ENCODE data around the gene CIBAR2.
"Not testable (repeated sequence)": the region's sequence is repeated elsewhere in the genome, so short reads cannot be mapped to it uniquely, and the experiment has no call there.

The CIBAR2 gene

DNA sequence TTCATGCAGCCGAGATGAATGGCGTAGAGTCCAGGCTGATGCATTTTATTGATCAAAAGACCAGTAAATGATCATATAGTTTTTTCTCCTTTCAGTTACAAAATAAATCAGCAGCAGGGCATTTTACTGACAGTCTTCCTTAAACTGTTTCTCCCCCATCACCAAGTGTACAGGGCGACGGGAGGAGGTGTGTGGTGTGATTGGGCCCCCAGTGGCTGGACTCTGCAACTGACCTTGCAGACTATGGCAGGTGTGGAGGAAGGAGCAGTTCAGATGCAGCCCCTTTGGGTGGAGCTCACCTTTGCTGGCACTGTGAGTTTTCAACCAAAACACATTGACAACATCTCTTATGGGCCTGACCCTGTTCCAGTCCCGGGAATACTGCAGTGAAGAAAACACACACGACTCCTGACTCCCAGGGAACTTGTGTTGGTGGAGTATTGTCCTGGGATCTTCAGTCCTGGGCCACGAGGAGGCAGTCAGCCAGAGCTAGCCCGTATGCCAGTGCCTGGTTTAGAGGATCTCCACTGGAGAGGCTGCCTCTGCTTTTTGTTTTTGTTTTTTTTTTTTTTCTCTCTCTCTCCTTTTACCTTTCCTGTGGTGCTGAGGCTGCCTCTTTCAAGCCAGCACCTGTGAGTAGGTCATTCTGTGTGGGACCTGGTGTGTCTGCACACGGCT, 54.9 kb downstream of the CIBAR2 start:
- no peak for DNase-seq

DNA sequence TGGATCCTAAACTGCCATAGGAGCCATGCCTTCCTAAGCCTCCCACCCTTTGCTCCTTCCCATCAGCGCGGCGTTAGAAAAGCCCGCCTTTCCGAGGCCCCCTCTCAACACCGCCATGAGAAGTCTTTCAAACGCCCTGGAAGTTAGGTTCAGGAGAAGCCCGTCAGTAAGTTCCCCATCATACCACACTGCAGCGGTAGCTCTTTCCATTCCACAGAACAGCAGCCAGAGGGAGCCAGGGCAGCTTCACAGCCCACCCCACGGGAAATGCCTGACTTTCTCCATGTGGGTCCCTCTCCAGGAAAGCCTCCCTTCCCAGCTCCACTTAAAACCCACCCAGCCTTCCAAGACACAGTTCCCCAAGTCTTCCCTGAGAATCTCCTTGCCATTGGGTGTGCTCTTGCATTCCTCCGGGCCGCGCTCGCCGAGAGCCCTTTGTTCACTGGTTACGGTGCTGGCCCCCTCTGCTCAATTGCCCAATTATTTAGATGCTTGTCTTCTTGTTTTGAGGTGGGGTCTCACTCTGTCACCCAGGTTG, 56.0 kb downstream of the CIBAR2 start:
- no peak for DNase-seq

DNA sequence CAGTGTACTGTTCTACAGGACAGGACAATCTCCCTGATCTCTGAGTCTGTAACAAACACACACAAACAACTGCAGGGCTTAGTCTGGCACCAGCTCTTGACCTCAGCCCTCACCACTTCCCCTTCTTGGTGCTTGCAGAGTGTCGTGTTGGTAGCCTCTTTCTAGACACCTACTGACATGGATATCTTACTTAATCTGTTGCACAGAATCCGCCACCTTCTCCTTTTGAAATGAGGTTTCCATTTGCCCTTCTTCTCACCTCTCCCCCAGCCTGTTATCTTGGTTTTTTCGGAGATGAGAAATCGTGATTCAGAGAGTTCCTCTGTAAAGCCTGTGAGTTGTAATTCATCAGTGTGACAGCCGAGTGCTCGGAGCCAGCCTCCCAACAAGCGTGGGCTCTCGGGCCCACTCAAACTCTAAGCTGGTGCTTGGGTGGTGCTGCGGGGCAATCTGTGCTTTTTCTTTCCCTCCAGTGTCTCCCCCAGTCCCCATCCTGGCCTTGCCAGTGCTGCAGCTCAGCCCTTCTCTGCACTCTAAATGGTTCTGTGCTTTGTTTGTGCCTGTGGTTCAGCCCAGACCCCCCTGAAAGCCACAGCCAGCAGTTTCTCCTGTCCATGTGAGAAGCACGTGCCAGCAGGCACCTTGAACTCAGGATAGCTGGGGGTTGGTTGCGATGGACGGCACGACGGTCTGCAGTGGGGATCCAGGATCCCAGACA, 56.6 kb downstream of the CIBAR2 start:
- peak in 4 of 5 experiments; percentile 35 to 99 (median 66) for DNase-seq

DNA sequence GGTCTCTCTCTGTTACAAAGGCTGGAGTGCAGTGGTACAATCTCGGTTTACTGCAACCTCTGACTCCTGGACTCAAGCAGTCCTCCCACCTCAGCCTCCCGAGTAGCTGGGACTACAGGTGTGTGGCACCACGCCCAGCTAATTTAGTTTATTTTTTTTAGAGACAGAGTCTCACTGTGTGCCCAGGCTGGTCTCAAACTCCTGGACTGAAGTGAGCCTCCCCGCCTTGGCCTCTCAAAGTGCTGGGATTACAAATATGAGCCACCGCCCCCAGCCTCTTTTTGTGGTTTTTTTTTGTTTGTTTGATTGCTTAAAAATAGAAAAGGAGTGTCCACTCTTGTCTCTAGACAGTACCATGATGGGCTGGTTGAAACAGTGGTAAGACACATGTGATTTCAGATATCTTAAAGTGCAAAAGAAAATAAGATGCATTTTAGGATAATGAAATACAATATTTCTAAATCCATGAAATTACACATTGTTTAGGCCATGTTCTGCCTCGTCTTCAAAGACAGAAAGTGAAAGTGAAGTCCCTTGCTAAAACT, 57.3 kb downstream of the CIBAR2 start:
- no peak for DNase-seq

DNA sequence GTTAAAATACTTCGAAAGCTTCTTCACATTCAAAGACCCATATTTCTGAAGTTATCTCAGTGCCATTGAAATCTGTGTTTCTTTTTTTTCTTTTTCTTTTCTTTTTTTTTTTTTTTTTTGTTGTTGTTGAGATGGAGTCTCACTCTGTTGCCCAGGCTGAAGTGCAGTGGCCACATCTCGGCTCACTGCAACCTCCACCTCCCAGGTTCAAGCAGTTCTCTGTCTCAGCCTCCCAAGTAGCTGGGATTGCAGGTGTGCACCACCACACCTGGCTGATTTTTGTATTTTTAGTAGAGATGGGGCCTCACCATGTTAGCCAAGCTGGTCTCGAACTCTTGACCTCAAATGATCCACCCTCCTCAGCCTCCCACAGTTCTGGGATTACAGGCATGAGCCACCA, 58.0 kb downstream of the CIBAR2 start:
- not testable (repeated sequence) for DNase-seq

DNA sequence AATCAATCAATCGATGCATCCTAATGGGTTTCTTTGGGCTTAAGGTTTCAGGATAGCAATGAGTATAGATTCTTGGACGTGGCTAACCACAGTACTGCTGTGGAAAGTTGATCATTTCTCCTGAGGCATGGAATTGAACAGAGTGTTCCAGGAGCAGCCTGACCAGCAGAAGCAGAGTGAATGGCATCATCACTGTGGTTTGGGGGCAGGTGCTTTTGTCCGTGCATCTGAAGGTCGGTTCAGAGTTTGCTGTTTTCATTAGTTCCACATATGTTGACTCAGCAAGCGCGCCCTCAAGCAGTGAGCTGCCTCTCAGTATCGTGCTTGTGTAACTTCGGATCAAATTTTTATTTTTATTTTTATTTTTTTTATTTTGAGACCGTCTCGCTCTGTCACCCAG, 59.7 kb downstream of the CIBAR2 start:
- DNase-seq, result no peak

DNA sequence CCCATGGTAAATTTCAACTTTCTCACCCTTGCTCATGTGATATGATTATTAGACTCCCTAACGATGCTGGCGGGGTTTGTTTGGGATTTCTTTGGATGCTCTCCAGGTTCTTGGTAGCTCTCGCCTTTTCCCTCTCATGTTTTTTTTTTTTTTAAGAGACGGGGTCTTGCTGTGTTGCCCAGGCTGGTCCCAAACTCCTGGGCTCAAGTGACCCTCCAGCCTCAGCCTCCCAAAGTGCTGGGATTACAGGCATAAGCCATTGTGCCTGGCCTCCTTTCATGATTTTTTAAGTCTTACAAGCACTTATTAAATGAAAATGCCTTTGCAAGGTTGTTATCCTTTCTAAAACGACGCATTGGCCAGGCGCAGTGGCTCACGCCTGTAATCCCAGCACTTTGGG, 60.6 kb downstream of the CIBAR2 start:
- no peak for DNase-seq

DNA sequence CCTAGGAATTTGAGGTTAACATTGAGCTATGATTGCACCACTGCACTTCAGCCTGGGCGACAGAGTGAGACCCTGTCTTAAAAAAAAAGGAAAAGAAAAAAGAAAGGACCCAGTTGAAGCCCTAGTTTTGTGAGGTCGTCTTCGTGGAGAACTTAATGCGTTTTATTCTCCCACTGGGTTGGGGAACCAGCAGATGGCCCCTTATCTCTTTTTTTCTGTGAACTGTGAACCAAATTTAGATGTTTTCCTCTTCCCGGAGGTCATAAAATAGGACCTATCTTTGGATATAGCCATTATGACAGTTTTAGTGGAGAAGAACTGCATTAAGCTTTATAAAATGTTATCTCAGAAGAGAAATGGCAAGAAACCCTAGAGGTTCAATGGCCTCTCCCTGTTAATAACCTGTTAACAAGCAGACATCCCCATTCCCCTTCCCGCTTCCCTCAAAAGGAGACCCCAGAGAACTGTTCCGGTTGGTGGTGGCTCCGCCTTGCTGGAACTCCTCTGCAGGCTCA, 61.1 kb downstream of the CIBAR2 start:
- no peak for DNase-seq

DNA sequence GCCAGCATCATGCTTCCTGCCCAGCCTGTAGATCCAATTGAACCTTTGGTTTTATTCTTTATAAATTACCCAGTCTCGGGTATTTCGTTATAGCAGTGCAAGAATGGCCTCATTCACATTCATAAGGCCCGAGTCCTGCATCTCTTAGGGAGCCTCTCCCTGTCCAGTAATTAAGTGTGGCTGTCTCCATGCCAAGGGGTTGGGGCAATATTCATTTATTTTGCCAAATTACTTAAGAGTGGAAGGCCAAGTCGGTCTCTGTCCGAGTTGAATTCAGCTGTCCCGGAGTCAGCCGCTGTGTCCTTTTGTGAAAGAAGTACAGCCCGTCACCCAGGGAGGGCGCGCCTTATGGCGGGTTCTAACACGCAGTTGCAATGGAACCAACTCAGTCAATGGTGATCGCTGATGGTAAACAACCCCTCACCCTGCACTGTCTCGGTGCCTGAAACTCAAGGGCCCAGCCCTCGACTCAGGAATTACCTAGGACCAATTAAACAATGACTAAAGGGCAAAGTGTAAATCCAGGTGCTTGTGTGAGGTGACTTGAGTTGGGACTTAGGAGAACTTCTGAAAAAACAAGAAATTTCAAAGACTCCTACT, 62.5 kb downstream of the CIBAR2 start:
- no peak for DNase-seq

DNA sequence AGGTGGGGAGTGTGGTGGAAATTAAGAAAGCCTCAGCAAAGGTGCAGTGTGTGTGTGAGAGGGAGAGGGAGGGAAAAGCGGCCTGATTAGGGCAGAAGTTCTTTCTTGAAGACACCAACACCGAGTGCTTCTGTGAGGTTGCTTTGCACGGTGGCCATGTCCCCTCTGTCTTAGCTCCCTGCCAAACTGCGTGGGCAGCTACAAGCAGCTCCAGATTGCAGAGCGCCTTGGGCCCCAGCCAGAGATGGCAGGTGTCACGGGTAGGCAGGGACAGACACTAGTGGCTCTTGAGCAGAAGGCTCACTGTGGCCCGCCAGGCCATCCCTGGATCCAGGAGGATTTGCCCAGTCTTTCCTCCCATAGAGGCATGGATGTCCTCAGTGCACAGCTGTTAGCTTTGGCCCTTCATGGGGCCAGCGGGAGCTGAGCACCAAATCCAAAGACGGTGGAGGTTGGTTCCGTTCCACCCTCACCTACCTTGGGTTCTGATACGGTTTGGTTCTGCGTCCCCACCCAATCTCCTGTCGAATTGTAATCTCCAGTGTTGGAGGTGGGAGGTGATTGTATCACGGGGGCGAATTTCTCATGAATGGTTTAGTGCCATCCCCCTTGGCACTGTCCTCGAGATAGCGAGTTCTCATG, 63.2 kb downstream of the CIBAR2 start:
- DNase-seq, result no peak

Data from T-helper 2 cell (primary cell).